ENCODE results near the gene AQP5.

The AQP5 gene

DNA sequence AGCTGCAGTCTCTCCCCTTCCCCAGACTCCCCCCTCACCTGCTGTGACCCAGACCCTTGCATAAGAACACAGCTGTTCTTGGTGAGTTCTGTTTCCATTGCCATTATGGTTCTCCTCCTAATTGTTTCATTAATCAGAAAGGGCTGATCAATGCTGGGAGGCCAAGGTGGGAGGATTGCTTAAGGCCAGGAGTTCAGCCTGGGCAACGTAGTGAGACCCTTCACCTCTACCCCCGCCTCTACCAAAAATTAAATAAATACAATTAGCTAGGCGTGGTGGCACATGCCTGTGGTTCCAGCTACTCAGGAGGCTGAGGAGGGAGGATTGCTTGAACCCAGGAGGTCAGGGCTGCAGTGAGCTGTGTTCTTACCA, 40.8 kb upstream of the AQP5 start:
- H3K4me3 ChIP-seq (ENCODE audit: low read depth, low read length), result no peak overlapping the region

DNA sequence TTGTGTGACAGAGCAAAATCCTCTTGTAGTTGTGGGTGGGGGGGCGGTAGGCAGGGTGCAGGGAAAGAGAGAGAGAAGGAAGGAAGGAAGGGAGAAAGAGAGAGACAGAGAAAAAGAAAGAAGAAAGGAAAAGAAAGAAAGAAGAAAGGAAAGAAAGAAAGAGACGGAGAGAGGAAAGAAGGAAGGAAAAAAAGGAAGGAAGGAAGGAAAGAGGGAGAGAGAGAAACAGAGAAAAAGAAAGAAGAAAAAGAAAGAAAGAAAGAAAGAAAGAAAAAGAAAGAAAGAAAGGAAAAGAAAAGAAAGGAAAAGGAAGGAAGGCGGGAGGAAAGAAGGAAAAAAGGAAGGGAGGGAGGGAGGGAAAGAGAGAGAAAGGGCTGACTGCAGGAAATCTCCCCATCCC, 40.4 kb upstream of the AQP5 start:
- DNase-seq (ENCODE audit: low read depth), result no peak
- no peak for TF ChIP-seq CTCF (IDR thresholded peaks at IDR 0.05; ENCODE audit: low read depth, low read length, missing control alignments)
- H3K4me3 ChIP-seq (ENCODE audit: low read depth, low read length), result no peak overlapping the region

More for the DNA sequence above, 40.8 kb upstream of the AQP5 start:
- no peak for DNase-seq (ENCODE audit: low read depth)
- TF ChIP-seq CTCF (IDR thresholded peaks at IDR 0.05; ENCODE audit: low read depth, low read length, missing control alignments), result no peak

- H3K4me3 ChIP-seq (ENCODE audit: low read depth, low read length), result no peak overlapping the region
- no peak for TF ChIP-seq CTCF (IDR thresholded peaks at IDR 0.05; ENCODE audit: low read depth, low read length, missing control alignments)
- DNase-seq (ENCODE audit: low read depth), result no peak
These were observed 39.7 kb upstream of the AQP5 start for GRCh38 chr12:49921936-49922335.

DNA sequence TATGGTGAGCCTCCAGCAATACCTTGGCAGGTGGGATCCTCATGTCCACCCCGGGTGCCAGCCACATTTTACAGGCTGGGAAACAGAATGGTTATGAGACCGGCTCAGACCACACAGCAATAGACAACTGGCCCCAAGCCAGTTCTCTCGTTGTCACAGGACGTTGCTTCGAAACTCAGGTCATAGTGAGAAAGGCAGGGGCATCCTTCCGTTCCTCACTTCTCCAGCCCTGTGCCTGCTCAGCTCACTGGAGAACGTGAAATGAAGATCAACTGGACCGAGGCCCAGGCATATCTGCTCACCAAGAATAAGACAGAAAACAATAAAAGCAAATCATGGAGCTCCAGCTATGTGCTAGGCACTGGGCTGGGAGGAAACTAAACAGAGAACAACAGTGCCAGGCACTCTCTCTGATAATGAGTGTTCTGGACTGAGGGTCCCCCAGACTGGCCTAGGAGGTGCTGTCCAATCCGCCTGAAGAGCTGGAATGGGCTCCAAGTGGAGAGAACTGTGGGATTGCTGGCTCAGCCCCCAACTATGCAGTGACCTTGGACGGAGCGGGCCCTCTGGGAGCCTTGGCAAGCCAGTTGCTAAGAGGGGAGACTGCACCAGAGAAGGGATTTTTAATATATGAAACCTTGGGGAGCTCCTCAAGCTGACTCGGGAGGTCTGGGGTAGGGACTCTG, 39.2 kb upstream of the AQP5 start:
- no peak overlapping the region for H3K4me3 ChIP-seq (ENCODE audit: low read depth, low read length)
- TF ChIP-seq CTCF (IDR thresholded peaks at IDR 0.05; ENCODE audit: low read depth, low read length, missing control alignments), result no peak
- no peak for DNase-seq (ENCODE audit: low read depth)

- no peak overlapping the region for H3K4me3 ChIP-seq (ENCODE audit: low read depth, low read length)
- DNase-seq (ENCODE audit: low read depth), result no peak
- no peak for TF ChIP-seq CTCF (IDR thresholded peaks at IDR 0.05; ENCODE audit: low read depth, low read length, missing control alignments)
These were observed 38.5 kb upstream of the AQP5 start for GRCh38 chr12:49923035-49923644.

GRCh38 chr12:49923880-49924556, 37.7 kb upstream of the AQP5 start:
- no peak for TF ChIP-seq CTCF (IDR thresholded peaks at IDR 0.05; ENCODE audit: low read depth, low read length, missing control alignments)
- H3K4me3 ChIP-seq (ENCODE audit: low read depth, low read length), result no peak overlapping the region
- DNase-seq (ENCODE audit: low read depth), result no peak
